ENCODE data around the gene LIN37.

GRCh38 chr19:35773020-35773806 is 24.8 kb downstream of the LIN37 start:
- TF ChIP-seq CTCF (IDR thresholded peaks at IDR 0.05) (no peak), POLR2A (IDR thresholded peaks at IDR 0.05) (no peak)

All from adrenal gland (tissue), 5 donors.